CD4-positive, alpha-beta T cell treated with Interleukin-1 beta for 1 hour (primary cell): ENCODE measurements around the gene IKZF2.

Experiments
- DNase-seq, 2 donors: peaks; one replicate each; pipeline ENCODE4 v3.0.0-alpha.2; 2020 to 2022

IKZF2 gene

GRCh38 chr2:212953170-212953920 lies 198.1 kb downstream of the IKZF2 start:
- no peak for DNase-seq

- DNase-seq, result no peak
Observed at GRCh38 chr2:212949786-212950185, 201.6 kb downstream of the IKZF2 start.
